PC-3 (cell line): ENCODE data around the gene DHH. TPM values are rescaled to one million over a fixed set of nuclear protein-coding genes. Genes with fewer than 3 reads are reported as not detected.
A peak's percentile ranks its signal among the peaks of the same experiment; 100 is the strongest.

Experiments used
- ATAC-seq: fragments of 200-7000 bp; cut with Tn5 transposase; 2 replicates; pipeline ENCODE4 v1.9.1; 2020; ENCODE audit warnings: mild to moderate bottlenecking, moderate library complexity
- BruUV-seq: library from RNA; stranded (reverse); fragments of 400-500 nt; replicated peaks from 2 replicates; lab custom pipeline; 2021; lab: Mats Ljungman, UMichigan
- CTCF ChIA-PET: fragments of 300-600 bp; sonication (Branson Sonifier 250); formaldehyde crosslinking; loops from one replicate; lab custom pipeline; 2022; ENCODE audit warnings: antibody characterized with exemption; lab: Charles Lee
- POLR2A ChIA-PET: fragments of 300-600 bp; sonication (Branson Sonifier 250); formaldehyde crosslinking; loops from one replicate; lab custom pipeline; 2022; ENCODE audit warnings: antibody characterized with exemption; ENCODE audit not compliant: unreplicated experiment; lab: Charles Lee
- DNase-seq: peaks from one replicate; pipeline ENCODE4 v3.0.0-alpha.2; 2015
- H2AFZ ChIP-seq: fragments of 300-600 bp; sonication (generic); 2 replicates; pipeline ENCODE4 v1.6.0; 2016; ENCODE audit warnings: antibody characterized with exemption, low read length
- H3F3A ChIP-seq: fragments of 300-600 bp; sonication (generic); one replicate; pipeline ENCODE4 v1.6.0; 2017; ENCODE audit warnings: antibody characterized with exemption, low read length, control low read depth, mild to moderate bottlenecking; ENCODE audit not compliant: unreplicated experiment
- H3K27ac ChIP-seq: fragments of 300-600 bp; sonication (generic); 2 replicates; pipeline ENCODE4 v1.5.1; 2016; ENCODE audit warnings: mild to moderate bottlenecking, low read length
- H3K27me3 ChIP-seq: fragments of 300-600 bp; sonication (generic); 2 replicates; pipeline ENCODE4 v1.6.1; 2016; ENCODE audit warnings: low read length, mixed read lengths
- H3K36me3 ChIP-seq: fragments of 300-600 bp; sonication (generic); 2 replicates; pipeline ENCODE4 v1.6.1; 2016; ENCODE audit warnings: low read depth, mixed run types, low read length, mixed read lengths
- H3K4me1 ChIP-seq: fragments of 300-600 bp; sonication (generic); 2 replicates; pipeline ENCODE4 v1.5.1; 2016; ENCODE audit warnings: low read length; ENCODE audit not compliant: insufficient read depth
- H3K4me2 ChIP-seq: fragments of 300-600 bp; sonication (generic); 2 replicates; pipeline ENCODE4 v1.6.0; 2016; ENCODE audit warnings: low read length
- H3K4me3 ChIP-seq: fragments of 300-600 bp; sonication (generic); 2 replicates; pipeline ENCODE4 v1.5.1; 2016; ENCODE audit warnings: mild to moderate bottlenecking, low read length, mixed read lengths
- H3K79me2 ChIP-seq: fragments of 300-600 bp; sonication (generic); 2 replicates; pipeline ENCODE4 v1.6.1; 2017; ENCODE audit warnings: low read length, mixed read lengths
- H3K9ac ChIP-seq: fragments of 300-600 bp; sonication (generic); 2 replicates; pipeline ENCODE4 v1.6.0; 2016; ENCODE audit warnings: mild to moderate bottlenecking, low read length
- H3K9me2 ChIP-seq: fragments of 300-600 bp; sonication (generic); replicated peaks from 2 replicates; pipeline ENCODE4 v1.6.1; 2016; ENCODE audit warnings: mixed run types, low read length, mixed read lengths
- H3K9me3 ChIP-seq: fragments of 300-600 bp; sonication (generic); 2 replicates; pipeline ENCODE4 v1.6.1; 2016; ENCODE audit warnings: low read length, mixed read lengths
- H4K20me1 ChIP-seq: fragments of 300-600 bp; sonication (generic); 2 replicates; pipeline ENCODE4 v1.6.1; 2016; ENCODE audit warnings: low read length, mixed read lengths
- CTCF ChIP-seq: fragments of 300-600 bp; sonication (generic); conservative IDR thresholded peaks from 2 replicates; pipeline ENCODE4 v1.5.1; 2017; ENCODE audit warnings: antibody characterized with exemption, low read depth, mild to moderate bottlenecking, low read length
- EZH2 ChIP-seq: fragments of 300-600 bp; sonication (generic); IDR thresholded peaks from one replicate; pipeline ENCODE4 v1.6.1; 2017; ENCODE audit warnings: antibody characterized with exemption, mild to moderate bottlenecking, low read length; ENCODE audit not compliant: unreplicated experiment
- EZH2phosphoT487 ChIP-seq: fragments of 300-600 bp; sonication (generic); IDR thresholded peaks from 2 replicates; pipeline ENCODE4 v1.6.1; 2018; ENCODE audit warnings: mild to moderate bottlenecking, antibody characterized with exemption, low read length, borderline replicate concordance
- intact Hi-C: fragments of 100-400 bp; cut with micrococcal nuclease; formaldehyde crosslinking; loops from 2 replicates; pipeline ENCODE4 v1.9.0; 2023
- total RNA-seq: library from RNA; depleted of rRNA; stranded (reverse); fragments of >200 nt; gene quantifications from 2 replicates; pipeline ENCODE4 v1.2.3, GENCODE V29; 2014

Gene DHH
- total RNA-seq, 1 experiment from 2014 or later = 0.04 TPM

GRCh38 chr12:49100380-49100779 is 5.8 kb upstream of the DHH start:
- no peaks in the 10 kb centered on the region for H3K27me3 ChIP-seq
- H3F3A ChIP-seq = no peaks in the 10 kb centered on the region
- no peak overlapping the region for H3K4me2 ChIP-seq
- no peaks in the 10 kb centered on the region for H3K9me3 ChIP-seq
- H3K9ac ChIP-seq = no peak overlapping the region
- ChIA-PET POLR2A (no interaction called here), CTCF (no interaction called here)
- H3K27ac ChIP-seq = no peak overlapping the region
- H3K9me2 ChIP-seq = no peaks in the 10 kb centered on the region
- TF ChIP-seq EZH2 (no peak), EZH2phosphoT487 (no peak), CTCF (no peak)
- BruUV-seq = no TSS peak
- no peak overlapping the region for H2AFZ ChIP-seq
- no peaks in the 10 kb centered on the region for H4K20me1 ChIP-seq
- DNase-seq (no peak), ATAC-seq (no peak)
- H3K4me3 ChIP-seq = no peak overlapping the region
- H3K36me3 ChIP-seq = peaks cover 2% of the 10 kb centered on the region; the same call in 1 of the 2 replicates
- intact Hi-C loops = no loop called here
- peaks cover 5% of the 10 kb centered on the region for H3K4me1 ChIP-seq
- no peaks in the 10 kb centered on the region for H3K79me2 ChIP-seq

- TF ChIP-seq EZH2 (no peak), CTCF (no peak), EZH2phosphoT487 (no peak)
- intact Hi-C loops = no loop called here
- Histone ChIP-seq H3F3A (no peaks in the 10 kb centered on the region), H3K4me2 (no peak overlapping the region), H3K9me2 (no peaks in the 10 kb centered on the region), H4K20me1 (no peaks in the 10 kb centered on the region), H3K4me1 (peaks cover 8% of the 10 kb centered on the region; the same call in 1 of the 2 replicates), H3K27me3 (peaks cover 8% of the 10 kb centered on the region), H3K36me3 (peaks cover 2% of the 10 kb centered on the region; the same call in 1 of the 2 replicates), H3K4me3 (no peak overlapping the region), H3K9ac (no peak overlapping the region), H3K9me3 (no peaks in the 10 kb centered on the region), H2AFZ (no peak overlapping the region), H3K79me2 (no peaks in the 10 kb centered on the region), H3K27ac (no peak overlapping the region)
- ChIA-PET POLR2A (no interaction called here), CTCF (interaction anchor here (0.5 to 1.7 kb wide), 3 partner anchors 10 to 117 kb away, joined by 4 to 13 read pairs (median 4); no protein-coding TSS in a partner anchor)
- BruUV-seq = no TSS peak
- DNase-seq (no peak), ATAC-seq (no peak)
These were observed 4.1 kb upstream of the DHH start for GRCh38 chr12:49098703-49099102.

- Histone ChIP-seq H3F3A (no peaks in the 10 kb centered on the region), H3K9me2 (no peaks in the 10 kb centered on the region), H3K4me3 (no peak overlapping the region), H4K20me1 (no peaks in the 10 kb centered on the region), H3K4me1 (peaks cover 9% of the 10 kb centered on the region; the same call in 1 of the 2 replicates), H3K27me3 (peaks cover 14% of the 10 kb centered on the region), H3K9me3 (no peaks in the 10 kb centered on the region), H3K4me2 (no peak overlapping the region), H3K36me3 (peaks cover 2% of the 10 kb centered on the region; the same call in 1 of the 2 replicates), H3K79me2 (no peaks in the 10 kb centered on the region), H3K9ac (no peak overlapping the region), H2AFZ (no peak overlapping the region), H3K27ac (no peak overlapping the region)
- intact Hi-C loops = no loop called here
- ChIA-PET POLR2A (no interaction called here), CTCF (interaction anchor here (1.2 to 1.7 kb wide), 2 partner anchors 10 to 23 kb away, joined by 4 to 13 read pairs; no protein-coding TSS in a partner anchor)
- peak; percentile 58 for DNase-seq
- no peak for ATAC-seq
- no TSS peak for BruUV-seq
- TF ChIP-seq CTCF (peak; percentile 82), EZH2 (no peak)
These were observed 3.4 kb upstream of the DHH start for GRCh38 chr12:49098035-49098451.
